Measurements from ENCODE around the gene UBXN4.

Gene UBXN4

GRCh38 chr2:135812907-135813511 lies 71.4 kb downstream of the UBXN4 start:
- DNase-seq = no peak

- no peak for DNase-seq
Observed at GRCh38 chr2:135815269-135815668, 73.6 kb downstream of the UBXN4 start.

- no peak for DNase-seq
Observed at GRCh38 chr2:135817466-135817865, 75.8 kb downstream of the UBXN4 start.

GRCh38 chr2:135817951-135818350 lies 76.3 kb downstream of the UBXN4 start:
- no peak for DNase-seq

- DNase-seq = no peak
Observed at GRCh38 chr2:135818937-135819610, 77.4 kb downstream of the UBXN4 start.

GRCh38 chr2:135820003-135820618 lies 78.5 kb downstream of the UBXN4 start:
- peak; percentile 69 for DNase-seq

- no peak for DNase-seq
Observed at GRCh38 chr2:135821190-135821589, 79.5 kb downstream of the UBXN4 start.

- DNase-seq = no peak
Observed at GRCh38 chr2:135822855-135823254, 81.2 kb downstream of the UBXN4 start.

- no peak for DNase-seq
Observed at GRCh38 chr2:135825131-135825530, 83.5 kb downstream of the UBXN4 start.

- DNase-seq = no peak
Observed at GRCh38 chr2:135825550-135826176, 84.0 kb downstream of the UBXN4 start.

- DNase-seq = no peak
Observed at GRCh38 chr2:135826544-135826943, 84.9 kb downstream of the UBXN4 start.

GRCh38 chr2:135829378-135830135 lies 87.9 kb downstream of the UBXN4 start:
- no peak for DNase-seq

- no peak for DNase-seq
Observed at GRCh38 chr2:135831180-135831812, 89.6 kb downstream of the UBXN4 start.

GRCh38 chr2:135832891-135833290 lies 91.2 kb downstream of the UBXN4 start:
- no peak for DNase-seq
